H9 (cell line): Measurements from ENCODE around the gene MYO15A. TPM values are rescaled to one million over a fixed set of nuclear protein-coding genes. Genes with fewer than 3 reads are reported as not detected.

ENCODE experiments used
- DNase-seq: peaks from one replicate; pipeline ENCODE4 v3.0.0-alpha.2; 2017
- H2AFZ ChIP-seq: one replicate; pipeline ENCODE4 v1.6.1; 2013; ENCODE audit warnings: mild to moderate bottlenecking, low read length, control low read depth, moderate library complexity
- H2AK5ac ChIP-seq: 2 replicates; pipeline ENCODE4 v1.6.1; 2013; ENCODE audit warnings: low read length, control low read depth, mixed read lengths; ENCODE audit not compliant: insufficient read length
- H2BK120ac ChIP-seq: one replicate; pipeline ENCODE4 v1.6.1; 2013; ENCODE audit warnings: low read depth, mild to moderate bottlenecking, low read length, control low read depth, inconsistent platforms; ENCODE audit not compliant: poor library complexity, severe bottlenecking
- H2BK12ac ChIP-seq: 2 replicates; pipeline ENCODE4 v1.6.1; 2013; ENCODE audit warnings: low read length, control low read depth, mixed read lengths, low read depth; ENCODE audit not compliant: insufficient read length
- H2BK15ac ChIP-seq: 2 replicates; pipeline ENCODE4 v1.6.1; 2013; ENCODE audit warnings: low read depth, low read length, control low read depth
- H2BK20ac ChIP-seq: one replicate; pipeline ENCODE4 v1.6.1; 2013; ENCODE audit warnings: low read depth, mild to moderate bottlenecking, low read length, control low read depth, inconsistent platforms; ENCODE audit not compliant: poor library complexity, severe bottlenecking
- H2BK5ac ChIP-seq: 2 replicates; pipeline ENCODE4 v1.6.1; 2013; ENCODE audit warnings: low read length, control low read depth, mixed read lengths; ENCODE audit not compliant: insufficient read length
- H3K14ac ChIP-seq: 2 replicates; pipeline ENCODE4 v1.6.1; 2013; ENCODE audit warnings: low read length, control low read depth; ENCODE audit not compliant: insufficient read depth
- H3K18ac ChIP-seq: 2 replicates; pipeline ENCODE4 v1.6.1; 2013; ENCODE audit warnings: low read depth, mild to moderate bottlenecking, mixed read lengths, low read length, control low read depth; ENCODE audit not compliant: insufficient read length
- H3K23ac ChIP-seq: 2 replicates; pipeline ENCODE4 v1.6.1; 2013; ENCODE audit warnings: low read length, control low read depth, mixed read lengths, low read depth; ENCODE audit not compliant: insufficient read length
- H3K23me2 ChIP-seq: 2 replicates; pipeline ENCODE4 v1.6.1; 2013; ENCODE audit warnings: low read depth, mild to moderate bottlenecking, mixed read lengths, low read length, control low read depth; ENCODE audit not compliant: insufficient read length, poor library complexity, severe bottlenecking
- H3K27ac ChIP-seq: 2 replicates; pipeline ENCODE4 v1.5.1; 2013; ENCODE audit warnings: low read length, control low read depth, mixed read lengths, low read depth; ENCODE audit not compliant: insufficient read length
- H3K27me3 ChIP-seq: 2 replicates; pipeline ENCODE4 v1.6.1; 2013; ENCODE audit warnings: low read length, control low read depth, inconsistent platforms; ENCODE audit not compliant: insufficient read depth
- H3K4ac ChIP-seq: 2 replicates; pipeline ENCODE4 v1.6.1; 2013; ENCODE audit warnings: low read depth, mild to moderate bottlenecking, control low read depth, inconsistent platforms, low read length, moderate library complexity
- H3K4me1 ChIP-seq: 2 replicates; pipeline ENCODE4 v1.6.1; 2013; ENCODE audit warnings: low read length, control low read depth, inconsistent platforms; ENCODE audit not compliant: insufficient read depth
- H3K4me2 ChIP-seq: 2 replicates; pipeline ENCODE4 v1.6.1; 2013; ENCODE audit warnings: low read length, control low read depth, mixed read lengths; ENCODE audit not compliant: insufficient read length, insufficient read depth
- H3K56ac ChIP-seq: 2 replicates; pipeline ENCODE4 v1.6.1; 2013; ENCODE audit warnings: low read depth, mild to moderate bottlenecking, mixed read lengths, low read length, control low read depth; ENCODE audit not compliant: insufficient read length
- H3K79me1 ChIP-seq: 2 replicates; pipeline ENCODE4 v1.6.1; 2013; ENCODE audit warnings: low read depth, mild to moderate bottlenecking, moderate library complexity, low read length, control low read depth, inconsistent platforms; ENCODE audit not compliant: insufficient read depth, poor library complexity, severe bottlenecking
- H3K79me2 ChIP-seq: 2 replicates; pipeline ENCODE4 v1.6.1; 2013; ENCODE audit warnings: low read length, control low read depth, inconsistent platforms; ENCODE audit not compliant: insufficient read depth
- H3K9ac ChIP-seq: 2 replicates; pipeline ENCODE4 v1.6.1; 2013; ENCODE audit warnings: low read length, control low read depth, mixed read lengths; ENCODE audit not compliant: insufficient read length; ENCODE audit errors: extremely low read depth
- H3K9me3 ChIP-seq: one replicate; pipeline ENCODE4 v1.6.1; 2013; ENCODE audit warnings: low read depth, low read length, inconsistent platforms; ENCODE audit not compliant: control insufficient read depth
- H3T11ph ChIP-seq: one replicate; pipeline ENCODE4 v1.6.1; 2013; ENCODE audit warnings: mild to moderate bottlenecking, low read length, control low read depth, inconsistent platforms
- H4K20me1 ChIP-seq: one replicate; pipeline ENCODE4 v1.6.1; 2013; ENCODE audit not compliant: control insufficient read depth, insufficient read length, insufficient read depth
- H4K5ac ChIP-seq: 2 replicates; pipeline ENCODE4 v1.6.1; 2013; ENCODE audit warnings: low read depth, mild to moderate bottlenecking, mixed read lengths, low read length, control low read depth; ENCODE audit not compliant: insufficient read length
- H4K8ac ChIP-seq: replicated peaks from 2 replicates; pipeline ENCODE4 v1.6.1; 2013; ENCODE audit warnings: low read length, control low read depth, mixed read lengths, low read depth; ENCODE audit not compliant: insufficient read length
- H4K91ac ChIP-seq: 2 replicates; pipeline ENCODE4 v1.6.1; 2013; ENCODE audit warnings: low read depth, mild to moderate bottlenecking, moderate library complexity, mixed read lengths, low read length, control low read depth; ENCODE audit not compliant: insufficient read length
- H3K27ac Mint-ChIP-seq, 3 experiments: 2 replicates in 2 of 3; 3 replicates in 1 of 3; pipeline ENCODE4 v1.8.0; 2020 to 2021; ENCODE audit warnings: mixed read lengths in 3 of 3, mild to moderate bottlenecking in 1 of 3, moderate library complexity in 1 of 3
- H3K27me3 Mint-ChIP-seq: 2 replicates; pipeline ENCODE4 v1.8.0; 2021; ENCODE audit warnings: low read depth, mild to moderate bottlenecking, moderate library complexity, mixed read lengths
- H3K36me3 Mint-ChIP-seq, 3 experiments: 2 replicates in 2 of 3; 3 replicates in 1 of 3; pipeline ENCODE4 v1.8.0; 2020 to 2021; ENCODE audit warnings: low read depth in 3 of 3, mixed read lengths in 3 of 3; ENCODE audit not compliant: insufficient read depth in 1 of 3
- H3K4me1 Mint-ChIP-seq, 2 experiments: 2 replicates each; pipeline ENCODE4 v1.8.0; 2020; ENCODE audit warnings: mixed read lengths in 2 of 2
- H3K4me3 Mint-ChIP-seq, 2 experiments: 2 replicates in 1 of 2; 3 replicates in 1 of 2; pipeline ENCODE4 v1.8.0; 2020 to 2021; ENCODE audit warnings: mild to moderate bottlenecking in 2 of 2, mixed read lengths in 2 of 2, moderate library complexity in 1 of 2
- H3K9me3 Mint-ChIP-seq, 2 experiments: 2 replicates in 1 of 2; 3 replicates in 1 of 2; pipeline ENCODE4 v1.8.0; 2020; ENCODE audit warnings: mild to moderate bottlenecking in 2 of 2, mixed read lengths in 2 of 2, moderate library complexity in 1 of 2
- CTCF ChIP-seq: fragments of 200-600 bp; sonication (generic); conservative IDR thresholded peaks from 3 replicates; pipeline ENCODE4 v1.8.0; 2021; ENCODE audit warnings: antibody characterized with exemption, mild to moderate bottlenecking
- WGBS: extraction: QIAGEN DNeasy Blood & Tissue Kit; methylation state at CpG from one replicate; pipeline ENCODE4 v1.1.7; 2013; ENCODE audit warnings: missing lambda C conversion rate, low lambda C conversion rate, mixed read lengths; ENCODE audit not compliant: insufficient read length; ENCODE audit errors: extremely low coverage; 5-methylcytosine and 5-hydroxymethylcytosine counted together
- total RNA-seq: library from RNA; stranded (reverse); gene quantifications from 2 replicates; pipeline ENCODE4 v1.2.1, GENCODE V29; 2021

MYO15A gene
- total RNA-seq, 1 experiment from 2014 or later, result 2.5 TPM

- Histone ChIP-seq H2AFZ (no peak overlapping the region), H2BK20ac (no peak overlapping the region), H4K91ac (no peak overlapping the region), H3K79me2 (peaks cover 17% of the 10 kb centered on the region; the same call in 1 of the 2 replicates), H3K9ac (peak overlapping the region; percentile 10), H3K56ac (no peak overlapping the region), H4K5ac (no peak overlapping the region), H2BK5ac (no peak overlapping the region), H3K23me2 (peaks cover 11% of the 10 kb centered on the region), H3K4ac (no peak overlapping the region), H3K18ac (peak overlapping the region; percentile 83), H4K20me1 (no peaks in the 10 kb centered on the region), H3K79me1 (peaks cover 9% of the 10 kb centered on the region), H3K27me3 (no peaks in the 10 kb centered on the region), H4K8ac (no peak overlapping the region), H3T11ph (no peak overlapping the region), H2AK5ac (no peak overlapping the region), H3K14ac (peak overlapping the region; percentile 21), H3K23ac (no peak overlapping the region), H2BK15ac (no peak overlapping the region), H2BK12ac (peak overlapping the region; percentile 1), H3K27ac (peak overlapping the region; percentile 93), H3K4me2 (peak overlapping the region; percentile 81), H3K4me1 (peaks cover 3% of the 10 kb centered on the region; the same call in 1 of the 2 replicates), H3K9me3 (no peaks in the 10 kb centered on the region), H2BK120ac (no peak overlapping the region)
- Mint-ChIP-seq H3K27ac (peak overlapping the region; percentile 100; a peak in 6 of 7 replicates), H3K36me3 (peaks cover 2 to 5% (median 4%) of the 10 kb centered on the region in 3 experiments; a peak in 3 of 7 replicates), H3K27me3 (no peaks in the 10 kb centered on the region), H3K4me1 (peaks cover 24 to 31% of the 10 kb centered on the region in 2 experiments), H3K4me3 (peak overlapping the region; percentile 78 to 96), H3K9me3 (no peaks in the 10 kb centered on the region; a peak in 1 of 5 replicates)
- WGBS, result no CpG with 5 or more reads among the region's 4 CpGs
- peak; percentile 75 for DNase-seq
- TF ChIP-seq CTCF, result no peak
Measured at GRCh38 chr17:18224053-18224386, 115.5 kb downstream of the MYO15A start.
